Kasumi-1 (cell line): ENCODE measurements around the gene RGS5.

ENCODE experiments used
- DNase-seq, 2 experiments: peaks; one replicate each; lab custom pipeline; 2025; lab: John Stamatoyannopoulos, UW

The RGS5 gene

DNA sequence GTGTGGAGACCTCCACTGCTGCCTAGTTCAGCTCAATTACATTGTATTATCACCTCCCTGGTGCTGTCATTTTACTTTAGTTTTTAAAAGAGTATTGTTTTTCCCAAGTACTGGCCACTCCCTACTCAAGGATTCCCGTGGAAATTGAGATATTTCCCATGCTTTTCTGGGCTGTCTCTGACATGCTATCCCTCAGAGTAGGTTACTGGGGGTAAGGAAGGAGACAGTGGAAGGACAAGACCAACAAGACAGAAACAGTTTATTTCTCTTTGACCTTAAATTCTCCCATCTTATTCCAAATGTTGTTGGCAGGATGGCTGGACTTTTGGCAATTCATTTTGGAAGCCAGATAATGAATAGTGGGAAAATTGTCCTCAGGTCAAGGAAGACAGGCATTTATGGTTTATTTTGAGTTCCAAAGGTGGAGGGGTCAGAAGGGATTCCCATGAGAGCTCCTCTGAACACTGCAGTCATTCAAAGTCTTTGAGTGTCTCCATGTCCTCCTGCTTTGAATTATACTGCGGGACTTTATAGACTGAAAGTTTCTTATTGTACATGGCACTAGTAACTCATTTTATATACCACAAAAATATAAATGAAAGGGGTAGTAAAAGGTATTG, 20.3 kb downstream of the RGS5 start:
- DNase-seq = no peak

DNA sequence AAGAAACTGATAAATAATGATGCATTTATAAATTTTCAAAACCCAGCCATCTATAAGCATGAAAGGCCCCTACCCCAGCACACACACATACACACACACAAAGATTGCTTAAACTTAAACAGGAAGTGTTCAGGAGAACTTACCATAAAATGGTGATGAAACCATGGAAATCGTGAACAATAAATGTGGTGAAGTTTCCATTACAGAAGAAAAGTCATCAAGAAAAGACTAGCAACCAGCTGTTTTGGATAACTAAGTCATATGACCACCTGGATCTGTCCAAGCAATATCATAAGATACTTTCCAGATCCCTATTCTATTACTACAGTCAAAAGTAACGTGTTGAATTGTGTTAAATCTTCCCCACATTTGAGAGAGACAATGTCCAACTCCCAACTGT, 24.1 kb downstream of the RGS5 start:
- DNase-seq = no peak

DNA sequence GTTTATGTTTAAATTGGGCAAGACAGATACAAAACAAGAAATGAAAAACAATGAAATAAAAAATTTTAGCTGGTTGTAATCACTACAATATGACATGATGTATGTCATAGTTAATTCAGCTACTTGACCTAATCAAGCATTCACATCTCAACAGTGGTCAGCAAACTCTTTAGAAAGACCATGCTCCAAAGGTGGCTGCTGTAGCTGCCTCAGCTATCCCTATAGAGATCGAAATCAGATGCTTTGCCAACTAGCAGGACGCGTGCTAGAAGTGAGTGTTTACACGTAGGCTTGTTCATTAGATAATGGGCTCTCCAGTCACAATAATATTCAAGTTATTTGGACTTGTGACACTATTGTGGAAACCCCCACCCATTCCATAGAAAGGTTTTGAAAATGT, 25.9 kb downstream of the RGS5 start:
- DNase-seq = no peak

GRCh38 chr1:163174524-163175437, 27.9 kb downstream of the RGS5 start:
- peak; percentile 36 to 62 for DNase-seq

DNA sequence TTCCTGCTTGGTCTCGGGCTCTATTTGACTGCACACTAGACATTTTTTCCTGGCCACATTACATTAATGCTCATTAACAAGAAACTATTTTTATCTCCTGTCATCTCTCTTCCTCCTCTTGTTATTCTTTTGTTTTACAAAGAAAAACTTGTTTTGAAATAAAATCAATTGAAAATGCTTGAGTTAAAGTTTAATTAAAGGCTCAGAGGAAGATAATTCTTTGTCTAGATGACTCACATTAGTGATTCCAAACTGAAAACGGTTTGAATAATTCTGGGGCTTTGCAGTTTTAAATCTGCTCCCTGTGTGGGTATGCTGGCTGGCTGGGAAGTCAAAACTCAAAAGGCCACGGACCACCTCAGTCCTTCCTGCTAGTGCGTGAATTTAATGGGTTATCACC, 29.6 kb downstream of the RGS5 start:
- no peak for DNase-seq

- DNase-seq = no peak
These were observed 30.1 kb downstream of the RGS5 start for GRCh38 chr1:163172596-163172995.

- DNase-seq = no peak
These were observed 30.9 kb downstream of the RGS5 start for GRCh38 chr1:163171826-163172225.

GRCh38 chr1:163170975-163171676, 31.6 kb downstream of the RGS5 start:
- peak in 1 of 2 experiments; percentile 2 for DNase-seq

- DNase-seq = no peak
These were observed 32.4 kb downstream of the RGS5 start for GRCh38 chr1:163170331-163170730.

DNA sequence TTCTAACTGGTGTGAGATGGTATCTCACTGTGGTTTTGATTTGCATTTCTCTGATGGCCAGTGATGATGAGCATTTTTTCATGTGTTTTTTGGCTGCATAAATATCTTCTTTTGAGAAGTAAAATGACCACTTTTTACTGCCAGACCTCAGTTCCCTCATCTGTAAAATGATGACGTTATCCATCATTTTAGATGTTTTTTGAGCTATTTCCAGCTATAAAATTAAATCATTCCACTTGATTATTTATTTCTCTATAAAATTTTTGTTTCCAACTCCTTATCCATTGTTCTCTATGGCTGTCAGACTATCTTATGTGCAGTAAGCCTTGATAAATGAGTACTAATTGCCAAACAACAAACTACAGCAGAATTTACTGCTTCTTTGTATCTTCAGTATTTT, 33.2 kb downstream of the RGS5 start:
- DNase-seq = no peak

DNA sequence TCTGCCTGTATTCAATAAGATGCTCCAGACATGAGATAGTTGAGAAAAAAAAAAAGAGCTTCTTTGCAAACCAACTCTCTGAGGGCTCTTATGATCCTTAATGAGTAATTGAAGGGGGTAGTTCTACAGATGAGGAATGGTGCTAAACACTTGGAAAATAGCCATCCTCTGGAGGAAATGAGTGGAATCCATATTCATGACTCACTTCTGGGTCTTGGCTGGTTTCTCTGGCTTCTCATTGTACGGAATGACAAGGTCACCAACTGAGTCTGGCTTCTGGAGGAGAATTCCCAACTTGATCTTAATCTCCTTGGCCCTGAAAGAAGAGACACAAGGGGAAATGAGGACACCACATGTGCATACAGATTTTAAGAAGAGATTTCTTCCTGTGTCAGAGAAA, 34.7 kb downstream of the RGS5 start:
- DNase-seq = no peak

GRCh38 chr1:163166886-163167555, 35.7 kb downstream of the RGS5 start:
- no peak for DNase-seq

GRCh38 chr1:163165119-163165518, 37.6 kb downstream of the RGS5 start:
- no peak for DNase-seq

DNA sequence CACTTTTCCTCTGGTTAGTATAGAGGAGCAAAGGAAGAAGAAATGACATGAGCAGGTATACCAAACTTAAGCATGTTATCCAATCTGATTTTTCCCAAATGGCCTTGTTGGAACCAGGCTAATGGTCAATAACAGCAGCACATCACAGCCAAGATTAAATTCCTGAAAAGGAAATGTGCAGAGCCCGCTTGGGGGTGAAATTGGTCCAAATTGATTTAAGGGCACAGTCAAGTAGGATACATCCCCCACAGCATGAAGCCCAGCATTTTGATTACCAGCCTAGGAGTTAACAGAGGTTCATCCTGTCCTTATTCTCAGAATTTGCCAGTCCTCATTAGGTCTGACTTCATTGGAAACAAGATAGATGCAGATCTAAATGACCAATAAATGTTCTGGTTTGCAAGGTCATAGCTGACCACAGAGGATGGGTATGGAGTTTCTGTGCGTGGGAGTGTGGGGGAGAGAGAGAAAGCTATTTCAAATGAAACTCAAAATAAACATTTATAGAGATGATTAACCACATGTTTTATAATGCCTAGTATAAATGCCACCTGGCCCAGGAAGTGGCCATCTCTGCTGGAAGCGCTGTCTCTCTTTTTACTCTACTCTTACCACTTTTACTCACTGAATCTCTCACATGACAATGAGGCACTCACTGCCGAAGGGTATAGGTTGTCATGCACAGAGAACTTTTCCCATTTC, 38.7 kb downstream of the RGS5 start:
- DNase-seq = no peak

- DNase-seq = no peak
These were observed 39.6 kb downstream of the RGS5 start for GRCh38 chr1:163163163-163163562.

GRCh38 chr1:163162381-163162914, 40.3 kb downstream of the RGS5 start:
- no peak for DNase-seq

DNA sequence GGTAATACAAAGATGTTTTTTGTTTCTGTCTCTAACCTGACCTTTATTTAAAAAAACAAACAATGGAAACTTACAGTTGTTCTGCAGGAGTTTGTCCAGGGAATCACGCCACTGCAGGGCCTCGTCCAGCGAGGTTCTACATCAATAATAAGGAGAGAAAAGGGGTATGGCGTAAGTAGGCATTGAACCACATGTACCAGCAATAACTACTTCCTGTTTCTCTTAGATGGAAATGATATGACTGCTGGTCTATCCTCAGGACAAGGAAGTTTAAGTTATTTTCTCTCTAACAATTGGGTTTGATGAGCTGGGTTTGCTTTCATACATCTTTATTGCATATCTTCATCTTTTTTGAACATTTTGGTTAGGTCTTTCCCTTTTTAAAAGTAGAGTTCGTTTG, 40.9 kb downstream of the RGS5 start:
- peak in 1 of 2 experiments; percentile 2 for DNase-seq

DNA sequence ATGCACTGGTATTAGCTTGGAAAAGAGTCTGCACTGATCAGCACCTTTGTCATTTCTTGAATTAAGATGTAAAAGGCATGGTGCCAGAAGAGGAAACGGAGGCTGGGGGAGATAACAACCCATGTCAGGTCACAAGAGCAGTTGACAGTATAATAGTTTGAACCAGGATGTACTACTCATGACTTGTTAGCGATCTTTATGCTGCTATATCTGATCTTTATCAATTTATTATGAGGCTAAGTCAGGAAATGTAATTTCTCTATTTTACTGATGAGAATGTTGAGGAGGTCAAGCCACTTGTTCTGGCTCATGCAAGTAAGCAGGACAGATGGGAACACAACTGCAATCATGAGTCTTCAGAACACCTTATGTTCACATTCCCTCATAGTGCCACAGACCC, 41.4 kb downstream of the RGS5 start:
- DNase-seq = no peak

- DNase-seq = no peak
These were observed 47.1 kb downstream of the RGS5 start for GRCh38 chr1:163155606-163156005.

DNA sequence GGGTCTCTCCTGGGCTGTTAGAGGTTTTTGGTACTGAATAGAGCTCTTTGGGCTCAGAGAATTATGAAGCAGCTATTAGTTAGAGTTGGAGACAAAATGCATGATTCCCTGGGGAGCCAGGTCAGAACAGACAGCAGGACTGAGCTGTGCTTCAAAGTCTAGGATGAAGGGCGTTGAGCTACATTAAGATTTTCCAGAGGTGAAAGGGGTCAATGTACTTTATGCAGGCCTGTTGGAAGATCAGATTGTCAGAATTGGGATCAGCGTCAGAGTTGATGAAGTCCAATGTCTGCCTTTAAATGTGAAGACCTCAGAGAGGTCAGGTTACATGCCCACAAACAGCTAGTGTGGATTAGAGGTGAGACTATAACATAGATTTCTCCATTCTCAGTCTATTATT, 53.8 kb downstream of the RGS5 start:
- DNase-seq = no peak

GRCh38 chr1:163147019-163147418, 55.7 kb downstream of the RGS5 start:
- DNase-seq = no peak
